Activated effector memory CD4-positive, alpha-beta T cell treated with Interleukin-2 at 50 U/mL for 16 hours (primary cell): ENCODE measurements around the gene TIMMDC1.

ENCODE experiments used
- DNase-seq: peaks from one replicate; pipeline ENCODE4 v3.0.0-alpha.2; 2020

The TIMMDC1 gene, protein sequence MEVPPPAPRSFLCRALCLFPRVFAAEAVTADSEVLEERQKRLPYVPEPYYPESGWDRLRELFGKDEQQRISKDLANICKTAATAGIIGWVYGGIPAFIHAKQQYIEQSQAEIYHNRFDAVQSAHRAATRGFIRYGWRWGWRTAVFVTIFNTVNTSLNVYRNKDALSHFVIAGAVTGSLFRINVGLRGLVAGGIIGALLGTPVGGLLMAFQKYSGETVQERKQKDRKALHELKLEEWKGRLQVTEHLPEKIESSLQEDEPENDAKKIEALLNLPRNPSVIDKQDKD

DNA sequence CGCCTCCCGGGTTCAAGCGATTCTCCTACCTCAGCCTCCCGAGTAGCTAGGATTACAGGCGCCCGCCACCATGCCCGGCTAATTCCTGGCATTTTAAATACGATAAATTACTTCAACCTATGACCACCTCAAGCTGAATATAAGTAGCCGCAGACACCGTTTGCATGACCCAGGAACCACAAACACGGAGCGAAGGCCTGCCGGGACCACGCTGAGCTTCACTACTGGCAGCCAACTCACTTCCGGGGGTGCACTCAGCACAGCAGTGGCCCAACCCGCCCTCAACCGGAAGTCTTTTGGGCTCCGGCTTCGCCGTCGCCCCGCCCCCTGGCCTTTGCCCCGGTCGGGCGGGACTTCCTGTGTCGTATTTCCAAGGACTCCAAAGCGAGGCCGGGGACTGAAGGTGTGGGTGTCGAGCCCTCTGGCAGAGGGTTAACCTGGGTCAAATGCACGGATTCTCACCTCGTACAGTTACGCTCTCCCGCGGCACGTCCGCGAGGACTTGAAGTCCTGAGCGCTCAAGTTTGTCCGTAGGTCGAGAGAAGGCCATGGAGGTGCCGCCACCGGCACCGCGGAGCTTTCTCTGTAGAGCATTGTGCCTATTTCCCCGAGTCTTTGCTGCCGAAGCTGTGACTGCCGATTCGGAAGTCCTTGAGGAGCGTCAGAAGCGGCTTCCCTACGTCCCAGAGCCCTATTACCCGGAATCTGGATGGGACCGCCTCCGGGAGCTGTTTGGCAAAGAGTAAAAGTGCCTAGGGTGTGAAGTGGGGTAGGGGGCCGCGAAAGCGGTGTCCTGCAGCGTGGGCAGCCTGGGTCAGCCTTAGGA lies at the start of gene TIMMDC1:
TIMMDC1 (plus strand) TSS at position 362 of the 826 bp plus-strand sequence; CDS start at position 549, 187 bp downstream.
- DNase-seq: peak; percentile 98

DNA sequence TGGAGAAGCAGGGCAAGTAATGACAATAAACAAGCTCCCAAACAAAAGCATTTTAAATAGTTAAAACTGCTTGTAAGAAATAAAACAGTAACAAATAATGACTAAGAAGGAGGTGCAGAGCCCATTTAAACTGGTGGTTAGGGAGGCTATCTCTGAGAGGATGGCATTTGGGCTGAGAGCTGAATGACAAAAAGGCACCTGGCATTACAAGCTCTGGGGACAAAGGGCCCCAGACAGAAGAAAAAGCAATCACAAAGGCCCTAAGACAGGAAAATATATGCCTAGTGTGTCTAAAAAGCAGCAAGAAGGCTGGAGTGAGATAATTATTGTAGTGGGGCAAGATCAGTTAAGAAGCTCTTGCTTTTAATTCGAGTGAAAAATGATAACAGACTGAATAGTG lies 44.5 kb upstream of the TIMMDC1 start:
- DNase-seq: no peak

DNA sequence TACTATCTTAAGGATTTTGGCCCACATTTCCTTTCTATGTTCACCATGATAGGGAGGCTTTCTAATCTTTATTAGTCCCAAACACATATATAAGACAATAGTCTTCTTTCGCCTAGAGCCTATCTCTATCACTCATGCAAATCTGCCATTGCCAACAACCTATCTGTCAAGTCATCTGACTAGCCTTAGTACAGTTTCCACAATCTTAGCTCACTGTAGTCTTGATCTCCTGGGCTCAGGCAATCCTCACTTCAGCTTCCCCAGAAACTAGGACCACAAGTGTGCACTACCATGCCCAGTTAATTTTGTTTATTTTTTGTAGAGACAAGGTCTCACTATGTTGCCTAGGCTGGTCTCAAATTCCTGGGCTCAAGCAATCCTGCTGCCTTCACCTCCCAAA lies 41.9 kb upstream of the TIMMDC1 start:
- no peak for DNase-seq

DNA sequence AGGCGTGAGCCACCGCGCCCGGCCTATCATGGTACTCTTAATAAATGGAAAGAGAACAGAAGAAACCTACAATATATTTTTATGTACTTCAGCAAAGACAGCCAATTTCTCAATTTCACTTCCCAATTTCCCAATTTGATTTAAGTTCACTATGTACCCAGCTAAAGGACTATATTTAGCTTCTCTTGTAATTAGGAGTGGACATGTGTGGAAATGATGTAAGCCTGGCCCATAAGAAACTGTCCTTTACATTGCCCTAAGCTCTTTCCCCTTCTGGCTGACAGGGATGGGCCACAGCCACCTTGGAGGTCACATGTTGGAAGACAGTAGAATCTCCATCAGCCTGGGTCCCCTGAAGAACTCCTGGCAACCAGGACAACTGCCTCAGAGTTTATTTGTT lies 41.1 kb upstream of the TIMMDC1 start:
- no peak for DNase-seq

DNA sequence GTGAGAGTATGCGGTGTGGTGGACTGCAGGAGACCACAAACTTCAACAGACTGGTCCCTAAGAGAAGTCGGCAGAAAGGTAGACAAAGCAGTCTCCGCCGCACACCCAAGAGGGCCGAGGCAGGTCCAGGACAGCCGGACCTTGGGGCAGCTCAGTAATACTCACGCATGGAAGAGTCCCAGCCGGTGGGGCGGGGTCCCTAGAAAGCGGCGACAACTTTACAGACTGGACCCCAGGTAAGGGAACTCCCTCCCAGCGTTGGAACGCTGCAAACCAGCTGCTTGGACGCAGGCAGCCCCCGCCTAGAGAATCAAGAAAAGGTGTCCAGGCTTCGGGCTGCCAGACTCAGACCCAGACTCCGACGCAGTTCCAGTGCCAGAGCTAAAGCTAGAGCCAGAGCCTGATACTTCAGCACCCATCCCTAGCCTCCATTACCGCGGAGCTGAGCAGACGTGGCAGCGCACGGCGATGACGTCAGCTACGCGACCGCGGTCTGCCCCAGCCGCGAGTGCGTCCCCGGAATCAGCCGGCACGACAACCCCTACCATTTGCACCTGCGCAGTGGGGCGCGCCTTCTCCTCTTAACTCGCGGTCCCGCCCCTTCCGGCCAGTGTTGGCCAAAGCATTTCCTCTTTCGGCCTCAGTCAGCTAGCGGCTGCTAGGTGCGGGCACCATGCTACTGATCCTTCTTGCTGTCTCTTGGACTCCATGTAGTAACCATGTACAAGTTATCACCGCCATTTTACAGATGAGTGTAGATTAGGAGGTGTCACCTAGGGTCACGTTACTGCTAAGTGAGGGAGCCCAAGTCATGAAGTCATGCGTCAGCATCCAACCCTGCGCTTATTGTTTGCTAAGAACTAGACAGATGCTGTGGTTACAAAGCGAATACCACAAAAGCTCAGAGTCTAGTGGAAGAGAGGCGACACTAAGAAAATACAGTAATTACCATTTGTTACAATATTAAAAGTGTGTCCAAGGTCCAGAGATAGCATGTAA lies 34.9 kb upstream of the TIMMDC1 start, which contains the start of gene TMEM39A:
TMEM39A (minus strand) TSS at position 445 of the 999 bp plus-strand sequence. CDS start 1,541 bp downstream, outside the sequence.
- DNase-seq: peak; percentile 98

DNA sequence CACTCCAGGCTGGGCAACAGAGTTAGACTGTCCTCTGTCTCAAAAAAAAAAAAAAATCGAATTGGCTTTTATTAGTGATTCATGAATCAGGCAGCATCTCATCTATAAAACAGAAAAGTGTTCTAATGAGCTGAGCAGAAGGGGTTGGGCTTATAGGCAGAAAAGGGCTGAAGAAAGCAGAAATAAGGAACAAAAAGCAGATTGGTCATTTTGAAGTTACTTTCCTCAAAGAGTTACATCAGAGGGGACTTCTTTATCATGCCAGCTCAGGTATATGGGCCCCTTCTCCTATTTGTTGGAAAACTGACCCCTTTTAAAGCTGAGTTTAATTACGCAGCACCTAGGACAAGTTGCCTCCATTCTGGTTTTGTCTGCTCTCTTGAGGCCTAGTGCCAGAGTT lies 30.3 kb upstream of the TIMMDC1 start:
- DNase-seq: no peak

DNA sequence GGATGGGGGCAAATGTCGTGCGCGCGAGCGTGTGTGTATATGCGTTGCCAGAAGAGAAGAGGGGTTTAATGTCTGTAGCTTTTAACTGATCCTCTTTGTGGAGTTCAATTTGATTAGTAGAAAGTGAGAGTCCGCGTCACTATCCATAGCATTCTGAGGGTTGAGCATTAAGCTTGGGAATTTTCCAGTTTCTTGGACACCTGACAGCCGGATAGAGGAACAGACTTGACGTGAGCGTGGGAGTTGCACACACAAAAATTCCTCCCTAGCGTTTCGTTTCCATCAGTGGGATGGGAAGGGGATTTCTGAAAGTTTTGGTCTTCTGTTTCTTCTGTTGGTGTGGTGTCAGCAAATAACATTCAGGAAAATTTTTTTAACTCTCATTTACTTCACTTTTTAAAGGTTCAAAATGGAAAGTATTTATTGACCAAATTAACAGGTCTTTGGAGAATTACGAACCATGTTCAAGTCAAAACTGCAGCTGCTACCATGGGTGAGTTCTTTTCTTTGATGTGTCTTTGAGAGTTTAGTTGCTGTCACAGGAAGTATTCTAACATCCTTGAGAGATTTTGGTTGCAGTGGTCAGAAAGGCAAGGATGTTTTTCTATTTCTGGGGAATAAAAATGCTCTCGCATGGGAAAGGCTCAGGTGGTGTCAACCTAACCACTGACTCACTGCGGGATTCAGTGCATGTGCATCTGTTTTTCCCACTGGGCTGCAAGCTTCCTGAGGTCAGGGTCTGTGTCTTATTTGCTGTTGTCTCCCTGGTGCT lies 28.7 kb upstream of the TIMMDC1 start:
- DNase-seq: no peak

DNA sequence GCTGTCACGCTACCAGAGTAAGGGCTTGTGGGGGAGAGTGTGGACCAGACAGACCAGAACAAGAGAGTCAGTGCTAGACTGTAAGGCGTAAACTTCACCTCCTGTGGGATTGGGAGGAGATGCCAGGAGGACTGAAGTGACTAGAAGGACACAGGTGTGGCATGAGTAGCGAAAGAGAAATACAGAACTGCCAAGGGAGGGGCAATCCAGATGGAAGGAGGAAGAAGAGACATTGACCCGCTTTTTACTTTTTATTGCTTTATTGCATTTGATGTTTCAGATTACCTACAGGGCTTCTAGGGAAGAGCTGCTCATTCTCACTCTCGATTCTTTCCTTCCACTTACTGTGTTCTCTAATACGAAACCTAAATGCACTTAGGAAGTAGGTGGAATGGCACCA lies 27.5 kb upstream of the TIMMDC1 start:
- no peak for DNase-seq

DNA sequence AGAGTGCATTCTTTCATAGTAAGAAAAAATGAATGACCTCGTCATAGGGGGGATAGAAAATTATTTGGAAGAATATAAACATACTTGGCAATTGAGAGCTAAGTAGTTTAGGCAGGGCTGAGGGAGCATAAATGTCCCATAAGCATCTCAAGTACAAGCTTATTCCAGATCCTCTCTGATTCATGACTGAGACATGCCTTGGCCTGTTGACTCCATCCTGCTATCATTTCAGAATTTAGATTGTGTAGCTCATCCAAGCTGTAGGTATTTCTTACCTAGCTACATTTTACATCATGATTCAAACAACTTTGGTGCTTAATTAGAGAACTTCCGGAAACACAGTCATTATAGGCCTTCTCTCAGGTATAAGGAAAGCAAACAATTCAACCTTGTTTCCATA lies 17.3 kb upstream of the TIMMDC1 start:
- no peak for DNase-seq

DNA sequence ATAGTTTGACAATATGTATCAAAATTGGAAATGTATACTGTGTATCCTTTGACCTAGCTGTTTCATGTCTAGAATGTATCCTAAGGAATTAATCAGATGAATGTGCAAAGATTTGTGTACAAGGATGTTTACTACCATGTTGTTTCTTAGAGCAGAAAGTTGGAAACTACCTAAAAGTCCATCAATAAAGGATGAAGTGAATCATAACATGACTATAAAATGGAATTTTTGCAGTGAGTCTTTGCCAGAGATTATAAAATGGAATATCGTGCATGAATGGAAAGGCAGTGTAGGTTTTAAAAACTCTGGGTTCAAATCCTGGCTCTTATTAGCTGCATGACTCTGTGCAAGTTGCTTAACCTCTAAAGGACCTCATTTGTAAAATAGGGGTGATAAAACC lies 15.2 kb upstream of the TIMMDC1 start:
- DNase-seq: no peak

DNA sequence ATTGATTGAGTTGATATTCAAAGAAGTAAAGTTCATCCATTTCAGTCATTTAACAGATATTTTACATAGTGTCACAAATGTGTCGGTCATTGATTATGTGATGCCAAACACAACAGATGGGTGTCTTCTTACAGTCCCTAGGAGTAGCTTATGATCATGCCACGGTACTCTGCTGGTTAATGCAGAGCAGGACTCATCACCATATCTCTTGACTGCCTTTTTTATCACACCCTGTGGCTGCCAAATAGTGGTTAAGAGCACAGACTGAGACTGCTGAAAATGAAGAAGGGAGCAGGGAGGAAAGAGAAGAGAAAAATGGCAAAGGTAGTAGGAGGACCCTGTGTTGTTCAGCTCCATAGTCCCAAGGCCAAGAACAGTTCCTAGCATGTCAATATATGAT lies 12.8 kb upstream of the TIMMDC1 start:
- DNase-seq: no peak

DNA sequence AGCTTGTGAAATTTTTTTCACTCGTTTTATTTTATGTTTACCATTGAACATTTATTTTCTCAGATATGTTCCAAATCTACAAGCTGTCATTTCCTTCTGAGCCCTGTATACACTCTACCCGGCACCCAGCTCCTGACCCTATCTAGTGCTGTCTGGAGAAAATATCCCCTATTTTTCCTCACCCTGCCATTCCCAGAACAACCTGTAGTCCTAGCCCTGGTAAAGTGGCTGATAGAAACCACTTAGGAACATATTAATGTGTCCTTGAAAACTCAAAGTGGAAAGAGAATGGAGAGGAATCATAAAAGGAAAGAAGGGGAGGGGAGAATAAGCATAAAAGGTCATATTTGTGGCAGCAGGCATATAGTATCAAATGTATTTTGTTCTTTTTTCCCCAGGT lies 8.2 kb upstream of the TIMMDC1 start:
- no peak for DNase-seq

DNA sequence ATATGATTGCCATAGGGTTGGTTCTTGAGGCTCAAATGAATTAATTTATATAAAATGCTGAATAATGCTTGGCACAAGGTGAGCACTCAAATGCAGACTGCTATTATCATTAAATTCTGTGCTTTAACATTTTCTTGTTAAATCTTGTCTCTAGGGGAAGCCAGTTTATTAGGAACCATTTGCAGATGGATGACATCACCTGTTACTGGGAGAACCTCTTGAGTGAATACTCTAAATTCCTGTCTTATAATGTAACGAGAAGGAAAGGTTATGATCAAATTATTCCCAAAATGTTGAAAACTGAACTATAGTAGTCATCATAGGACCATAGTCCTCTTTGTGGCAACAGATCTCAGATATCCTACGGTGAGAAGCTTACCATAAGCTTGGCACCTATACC lies 6.2 kb upstream of the TIMMDC1 start:
- DNase-seq: no peak

DNA sequence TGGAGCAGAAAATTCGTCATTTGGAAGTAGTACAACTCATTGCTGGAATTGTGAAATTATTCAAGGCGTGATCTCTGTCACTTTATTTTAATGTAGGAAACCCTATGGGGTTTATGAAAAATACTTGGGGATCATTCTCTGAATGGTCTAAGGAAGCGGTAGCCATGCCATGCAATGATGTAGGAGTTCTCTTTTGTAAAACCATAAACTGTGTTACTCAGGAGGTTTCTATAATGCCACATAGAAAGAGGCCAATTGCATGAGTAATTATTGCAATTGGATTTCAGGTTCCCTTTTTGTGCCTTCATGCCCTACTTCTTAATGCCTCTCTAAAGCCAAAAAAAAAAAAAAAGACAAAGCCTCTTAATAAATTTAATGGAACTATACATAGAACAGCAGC lies 5.5 kb upstream of the TIMMDC1 start:
- no peak for DNase-seq

DNA sequence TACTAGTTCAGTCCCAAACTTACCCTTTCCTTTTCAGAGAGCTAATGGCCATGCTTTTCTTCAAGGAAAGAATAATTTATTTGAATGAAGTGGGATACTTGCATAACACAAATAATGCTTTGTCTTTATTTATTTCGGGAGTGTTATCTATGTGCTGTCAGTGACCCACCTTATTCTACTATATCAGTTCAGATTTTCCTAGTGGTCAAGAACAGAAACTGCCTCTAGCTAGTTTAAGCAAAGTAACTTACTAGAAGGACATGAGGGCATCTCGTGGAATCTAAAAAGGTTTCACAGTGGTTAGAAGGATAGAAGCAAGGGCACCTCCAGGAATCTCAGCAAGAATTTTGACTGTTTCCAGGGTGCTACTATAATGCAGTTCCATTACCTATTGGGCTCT lies 3.8 kb upstream of the TIMMDC1 start:
- DNase-seq: no peak

DNA sequence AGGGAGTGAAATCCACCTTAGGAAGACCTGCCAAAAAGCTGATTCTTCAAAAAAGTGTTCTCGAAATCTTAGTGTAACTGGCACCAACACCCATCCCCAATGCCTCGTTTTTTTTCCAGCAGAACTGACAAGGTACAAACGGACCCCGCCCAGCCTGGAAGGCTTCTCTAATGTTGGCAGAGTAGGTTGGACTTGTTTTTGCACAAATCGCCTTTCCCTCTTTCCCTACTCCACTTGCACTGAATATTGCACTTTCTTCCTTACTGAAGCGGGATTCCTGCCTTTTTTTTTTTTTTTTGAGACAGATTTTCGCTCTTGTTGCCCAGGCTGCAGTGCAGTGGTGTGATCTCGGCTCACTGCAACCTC lies 544 bp upstream of the TIMMDC1 start:
- DNase-seq: no peak

DNA sequence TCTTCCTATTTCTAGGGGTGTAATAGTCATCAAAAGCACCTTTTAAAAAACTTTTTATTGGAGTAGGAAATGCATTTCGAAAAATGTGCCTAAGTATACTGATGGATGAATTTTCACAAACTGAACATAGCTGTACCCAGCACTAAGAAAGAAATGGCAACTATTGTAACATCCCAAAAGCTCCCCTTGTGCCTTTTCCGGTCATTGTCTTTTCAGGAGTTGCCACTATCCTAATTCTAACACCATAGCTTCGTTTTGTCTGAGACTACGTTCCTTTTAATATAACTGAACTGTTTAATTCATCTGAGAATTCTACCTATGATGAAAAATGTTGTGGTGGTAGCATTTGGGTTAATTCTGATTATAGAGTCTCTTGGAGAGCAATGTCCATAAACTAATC lies 1.9 kb downstream of the TIMMDC1 start:
- DNase-seq: no peak

DNA sequence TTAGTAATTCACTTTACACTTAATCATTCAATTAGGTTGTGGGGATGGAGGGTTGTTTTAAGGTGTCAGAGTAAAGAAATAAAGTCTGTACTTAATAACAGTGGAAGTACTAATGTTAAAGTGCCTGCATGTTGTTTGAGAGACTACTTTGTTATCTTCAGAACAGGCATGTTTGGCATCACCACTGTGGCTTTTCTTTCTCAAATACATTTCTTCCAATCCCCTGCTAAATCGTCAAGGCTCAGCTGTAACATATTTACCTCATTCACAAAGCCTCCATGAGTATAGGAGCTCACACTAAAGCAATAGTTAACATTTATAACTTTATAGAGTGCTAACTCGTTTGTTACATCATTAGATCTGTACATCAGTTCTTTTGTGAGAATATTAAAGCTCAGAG lies 2.6 kb downstream of the TIMMDC1 start:
- no peak for DNase-seq

DNA sequence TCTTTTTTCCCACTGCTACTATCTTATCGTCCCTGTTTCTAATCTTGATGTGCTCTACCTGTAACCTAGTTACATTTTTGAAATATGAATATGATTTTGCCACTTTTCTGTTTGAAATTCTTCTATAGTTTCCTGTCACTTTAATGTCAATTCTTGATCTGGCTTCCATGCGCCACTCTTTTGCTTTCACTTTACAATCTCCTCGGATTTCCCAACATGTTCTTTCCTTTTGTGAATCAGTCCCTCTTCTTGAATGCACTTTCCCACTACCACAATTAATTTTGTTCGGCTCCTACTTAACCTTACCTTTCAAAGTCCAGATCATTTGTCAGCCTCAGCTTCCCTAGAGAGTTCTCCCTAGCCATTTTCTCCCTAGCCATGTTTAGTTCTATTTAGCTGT lies 8.3 kb downstream of the TIMMDC1 start:
- DNase-seq: no peak

DNA sequence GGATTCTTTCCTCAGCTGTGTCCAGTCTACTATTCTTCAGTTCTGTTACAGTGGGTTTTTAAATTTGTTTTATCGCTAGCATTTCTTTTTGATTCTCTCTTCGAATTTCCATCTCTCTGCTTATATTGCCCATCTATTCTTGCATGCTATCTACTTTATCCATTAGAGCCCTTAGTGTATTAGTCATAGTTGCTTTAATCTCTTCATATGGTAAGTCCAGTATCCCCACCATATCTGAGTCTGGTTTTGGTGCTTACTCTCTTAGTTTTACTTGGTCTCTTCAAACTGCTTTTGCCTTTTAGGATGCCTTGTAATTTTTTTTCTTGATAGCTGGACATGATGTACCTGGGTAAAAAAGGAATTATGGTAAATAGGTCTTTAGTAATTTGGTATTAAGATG lies 9.1 kb downstream of the TIMMDC1 start:
- DNase-seq: no peak

DNA sequence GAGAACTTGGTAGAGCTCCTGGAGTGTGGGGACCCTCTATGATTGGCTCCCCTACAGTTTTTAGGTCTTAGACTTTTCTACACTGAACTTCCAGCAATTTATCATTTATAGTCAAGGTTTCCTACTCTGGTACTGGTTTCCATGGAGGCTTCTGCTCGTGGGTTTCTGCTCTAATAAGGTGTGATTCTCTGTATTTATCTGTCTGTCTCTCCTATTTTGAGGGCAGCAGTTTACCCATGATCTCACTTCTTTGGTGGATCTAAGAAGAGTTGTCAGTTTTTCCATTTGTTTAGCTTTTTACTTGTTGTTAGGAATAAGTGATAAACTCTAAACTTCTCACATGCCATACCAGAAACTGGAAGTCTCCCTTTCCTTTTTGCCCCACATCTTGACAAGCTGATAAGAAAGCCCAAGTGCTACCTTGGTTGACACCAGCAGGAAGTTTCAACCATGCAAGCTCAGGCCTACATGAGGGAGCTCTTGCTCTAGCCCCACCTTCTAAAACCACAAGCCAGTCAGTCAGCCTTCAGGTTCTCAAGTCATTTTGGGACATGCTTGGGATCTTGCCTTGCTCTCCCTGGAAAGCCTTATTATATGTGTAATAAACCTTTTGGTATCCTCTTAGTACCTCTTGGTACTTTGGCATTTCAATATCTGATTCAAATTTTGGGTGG lies 10.0 kb downstream of the TIMMDC1 start:
- DNase-seq: no peak

DNA sequence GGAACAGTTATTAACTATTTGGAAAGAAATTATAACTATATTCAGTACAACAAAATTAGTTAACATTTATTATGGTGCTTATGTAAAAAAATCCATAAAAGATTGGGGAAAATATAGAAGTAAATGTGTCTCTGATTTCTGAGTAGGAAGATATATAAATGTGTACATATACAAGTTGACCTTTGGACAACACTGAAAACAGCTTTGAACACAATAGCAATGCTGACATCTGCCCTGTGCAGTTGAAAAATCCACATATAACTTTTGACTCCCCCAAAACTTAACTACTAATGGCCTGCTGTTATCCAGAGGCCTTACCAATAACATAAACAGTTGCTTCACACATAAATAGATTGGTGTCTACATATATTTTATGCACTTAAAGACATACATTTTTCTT lies 12.3 kb downstream of the TIMMDC1 start:
- DNase-seq: no peak
